ENCODE measurements around the gene ATP1B2.
A peak's percentile ranks its signal among the peaks of the same experiment; 100 is the strongest.

DNA sequence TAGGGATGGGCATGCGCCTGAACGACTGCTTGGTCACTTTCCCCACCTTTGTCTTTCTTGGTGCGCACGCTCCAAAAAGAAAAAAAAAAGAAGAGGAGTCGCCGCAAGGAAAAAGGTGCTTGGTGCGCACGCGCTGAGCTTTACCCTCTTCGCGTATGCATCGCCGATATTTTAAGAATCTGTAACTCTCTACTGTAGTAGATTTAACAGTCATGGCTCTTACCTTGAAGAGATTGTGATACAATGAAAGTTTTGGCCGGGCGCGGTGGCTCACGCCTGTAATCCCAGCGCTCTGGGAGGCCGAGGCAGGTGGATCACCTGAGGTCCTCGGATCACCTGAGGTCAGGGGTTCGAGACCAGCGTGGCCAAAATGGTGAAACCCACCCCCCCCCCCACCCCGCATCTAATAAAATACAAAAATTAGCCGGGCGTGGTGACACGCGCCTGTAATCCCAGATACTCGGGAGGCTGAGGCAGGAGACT, 35.4 kb upstream of the ATP1B2 start:
- TF ChIP-seq FOS (IDR thresholded peaks at IDR 0.05; ENCODE audit: extremely low read depth, insufficient read length) (no peak), CTBP1 (IDR thresholded peaks at IDR 0.05; ENCODE audit: borderline replicate concordance) (no peak), FOXA1 (IDR thresholded peaks at IDR 0.05; ENCODE audit: borderline replicate concordance) (no peak), CEBPB (tag; IDR thresholded peaks at IDR 0.05) (no peak), EP300 (IDR thresholded peaks at IDR 0.05; ENCODE audit: low read length) (no peak), ESRRA (IDR thresholded peaks at IDR 0.05; ENCODE audit: borderline replicate concordance, low read depth) (no peak), CHCHD3 (CRISPR knock-in tag; IDR thresholded peaks at IDR 0.05) (no peak), NFYB (IDR thresholded peaks at IDR 0.05; ENCODE audit: extremely low read depth, insufficient read length) (no peak), POLR2A (conservative IDR thresholded peaks at IDR 0.05) (0 out of 2 replicates have a peak, but pooled peaks have one; percentile 43), MTA2 (IDR thresholded peaks at IDR 0.05; ENCODE audit: low read depth) (no peak), ETS2 (tag; IDR thresholded peaks at IDR 0.05; ENCODE audit: borderline replicate concordance, poor library complexity, severe bottlenecking) (no peak)
- TF ChIP-seq, protein P1, sequence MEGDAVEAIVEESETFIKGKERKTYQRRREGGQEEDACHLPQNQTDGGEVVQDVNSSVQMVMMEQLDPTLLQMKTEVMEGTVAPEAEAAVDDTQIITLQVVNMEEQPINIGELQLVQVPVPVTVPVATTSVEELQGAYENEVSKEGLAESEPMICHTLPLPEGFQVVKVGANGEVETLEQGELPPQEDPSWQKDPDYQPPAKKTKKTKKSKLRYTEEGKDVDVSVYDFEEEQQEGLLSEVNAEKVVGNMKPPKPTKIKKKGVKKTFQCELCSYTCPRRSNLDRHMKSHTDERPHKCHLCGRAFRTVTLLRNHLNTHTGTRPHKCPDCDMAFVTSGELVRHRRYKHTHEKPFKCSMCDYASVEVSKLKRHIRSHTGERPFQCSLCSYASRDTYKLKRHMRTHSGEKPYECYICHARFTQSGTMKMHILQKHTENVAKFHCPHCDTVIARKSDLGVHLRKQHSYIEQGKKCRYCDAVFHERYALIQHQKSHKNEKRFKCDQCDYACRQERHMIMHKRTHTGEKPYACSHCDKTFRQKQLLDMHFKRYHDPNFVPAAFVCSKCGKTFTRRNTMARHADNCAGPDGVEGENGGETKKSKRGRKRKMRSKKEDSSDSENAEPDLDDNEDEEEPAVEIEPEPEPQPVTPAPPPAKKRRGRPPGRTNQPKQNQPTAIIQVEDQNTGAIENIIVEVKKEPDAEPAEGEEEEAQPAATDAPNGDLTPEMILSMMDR (IDR thresholded peaks at IDR 0.05 in 2 of 3, conservative IDR thresholded peaks at IDR 0.05 in 1 of 3; ENCODE audit: insufficient read depth in 2 of 3, low read depth in 1 of 3, low read length in 3 of 3): no peak
- TF ChIP-seq, protein P2, sequence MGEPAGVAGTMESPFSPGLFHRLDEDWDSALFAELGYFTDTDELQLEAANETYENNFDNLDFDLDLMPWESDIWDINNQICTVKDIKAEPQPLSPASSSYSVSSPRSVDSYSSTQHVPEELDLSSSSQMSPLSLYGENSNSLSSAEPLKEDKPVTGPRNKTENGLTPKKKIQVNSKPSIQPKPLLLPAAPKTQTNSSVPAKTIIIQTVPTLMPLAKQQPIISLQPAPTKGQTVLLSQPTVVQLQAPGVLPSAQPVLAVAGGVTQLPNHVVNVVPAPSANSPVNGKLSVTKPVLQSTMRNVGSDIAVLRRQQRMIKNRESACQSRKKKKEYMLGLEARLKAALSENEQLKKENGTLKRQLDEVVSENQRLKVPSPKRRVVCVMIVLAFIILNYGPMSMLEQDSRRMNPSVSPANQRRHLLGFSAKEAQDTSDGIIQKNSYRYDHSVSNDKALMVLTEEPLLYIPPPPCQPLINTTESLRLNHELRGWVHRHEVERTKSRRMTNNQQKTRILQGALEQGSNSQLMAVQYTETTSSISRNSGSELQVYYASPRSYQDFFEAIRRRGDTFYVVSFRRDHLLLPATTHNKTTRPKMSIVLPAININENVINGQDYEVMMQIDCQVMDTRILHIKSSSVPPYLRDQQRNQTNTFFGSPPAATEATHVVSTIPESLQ (CRISPR knock-in tag; IDR thresholded peaks at IDR 0.05): no peak
